Memory B cell (primary cell): ENCODE data around the gene PUM1.

Experiments
- ATAC-seq: fragments of 150-1000 bp; cut with Tn5 transposase; 2 replicates; pipeline ENCODE4 v1.10.0; 2021; ENCODE audit warnings: low read depth, mild to moderate bottlenecking, moderate library complexity
- DNase-seq, 2 donors: peaks; one replicate each; pipeline ENCODE4 v3.0.0; 2022; ENCODE audit warnings: low spot score in 2 of 2
- H3K27ac Mint-ChIP-seq: one replicate; pipeline ENCODE4 v1.8.0; 2022; ENCODE audit warnings: mild to moderate bottlenecking, moderate library complexity, mixed read lengths
- H3K27me3 Mint-ChIP-seq: one replicate; pipeline ENCODE4 v1.8.0; 2022; ENCODE audit warnings: mixed read lengths
- H3K36me3 Mint-ChIP-seq: one replicate; pipeline ENCODE4 v1.8.0; 2022; ENCODE audit warnings: mild to moderate bottlenecking, mixed read lengths
- H3K4me1 Mint-ChIP-seq: one replicate; pipeline ENCODE4 v1.8.0; 2022; ENCODE audit warnings: mixed read lengths
- H3K4me3 Mint-ChIP-seq: one replicate; pipeline ENCODE4 v1.8.0; 2022; ENCODE audit warnings: mild to moderate bottlenecking, moderate library complexity, mixed read lengths
- H3K9me3 Mint-ChIP-seq: one replicate; pipeline ENCODE4 v1.8.0; 2022; ENCODE audit warnings: mixed read lengths

PUM1 gene

GRCh38 chr1:31027693-31028526, 37.6 kb downstream of the PUM1 start:
- H3K4me1 Mint-ChIP-seq: peaks cover 39% of the 10 kb centered on the region
- H3K9me3 Mint-ChIP-seq: no peaks in the 10 kb centered on the region
- peaks cover 12% of the 10 kb centered on the region for H3K36me3 Mint-ChIP-seq
- peak; percentile 95 for ATAC-seq
- peak overlapping the region; percentile 5 for H3K27ac Mint-ChIP-seq
- H3K4me3 Mint-ChIP-seq: peak overlapping the region; percentile 31
- DNase-seq: peak in 1 of 2 donors; percentile 16
- no peaks in the 10 kb centered on the region for H3K27me3 Mint-ChIP-seq

GRCh38 chr1:31022259-31022658, 43.3 kb downstream of the PUM1 start:
- Mint-ChIP-seq H3K4me1 (peaks cover 31% of the 10 kb centered on the region), H3K27ac (peak overlapping the region; percentile 31), H3K27me3 (no peaks in the 10 kb centered on the region)

GRCh38 chr1:31020007-31020790, 45.3 kb downstream of the PUM1 start:
- Mint-ChIP-seq H3K9me3 (no peaks in the 10 kb centered on the region), H3K27ac (peak overlapping the region; percentile 41), H3K27me3 (no peaks in the 10 kb centered on the region), H3K4me1 (peaks cover 29% of the 10 kb centered on the region), H3K36me3 (peaks cover 11% of the 10 kb centered on the region), H3K4me3 (no peak overlapping the region)
- ATAC-seq (no peak), DNase-seq (no peak)

More at GRCh38 chr1:31022259-31022658, 43.3 kb downstream of the PUM1 start:
- ATAC-seq (no peak), DNase-seq (no peak)
- H3K4me3 Mint-ChIP-seq: no peak overlapping the region
- no peaks in the 10 kb centered on the region for H3K9me3 Mint-ChIP-seq
- H3K36me3 Mint-ChIP-seq: peaks cover 14% of the 10 kb centered on the region

GRCh38 chr1:31019401-31019800, 46.1 kb downstream of the PUM1 start:
- peaks cover 25% of the 10 kb centered on the region for H3K4me1 Mint-ChIP-seq
- H3K9me3 Mint-ChIP-seq: no peaks in the 10 kb centered on the region
- no peak overlapping the region for H3K4me3 Mint-ChIP-seq
- H3K36me3 Mint-ChIP-seq: peaks cover 11% of the 10 kb centered on the region
- ATAC-seq (no peak), DNase-seq (no peak)
- H3K27ac Mint-ChIP-seq: peak overlapping the region; percentile 19
- H3K27me3 Mint-ChIP-seq: no peaks in the 10 kb centered on the region

- H3K4me1 Mint-ChIP-seq: peaks cover 32% of the 10 kb centered on the region
Observed at GRCh38 chr1:31016868-31017267, 48.6 kb downstream of the PUM1 start.

GRCh38 chr1:31013187-31013864, 52.2 kb downstream of the PUM1 start:
- Mint-ChIP-seq H3K9me3 (no peaks in the 10 kb centered on the region), H3K27me3 (no peaks in the 10 kb centered on the region), H3K27ac (peak overlapping the region; percentile 36), H3K36me3 (peaks cover 2% of the 10 kb centered on the region), H3K4me3 (no peak overlapping the region), H3K4me1 (peaks cover 40% of the 10 kb centered on the region)
- no peak for DNase-seq
- peak; percentile 89 for ATAC-seq

More at GRCh38 chr1:31016868-31017267, 48.6 kb downstream of the PUM1 start:
- H3K27ac Mint-ChIP-seq: peak overlapping the region; percentile 40
- H3K36me3 Mint-ChIP-seq: peaks cover 8% of the 10 kb centered on the region
- H3K9me3 Mint-ChIP-seq: no peaks in the 10 kb centered on the region
- no peak overlapping the region for H3K4me3 Mint-ChIP-seq
- DNase-seq (no peak), ATAC-seq (no peak)
- H3K27me3 Mint-ChIP-seq: no peaks in the 10 kb centered on the region

- H3K4me3 Mint-ChIP-seq: no peak overlapping the region
- H3K27me3 Mint-ChIP-seq: no peaks in the 10 kb centered on the region
- H3K36me3 Mint-ChIP-seq: peaks cover 5% of the 10 kb centered on the region
- H3K27ac Mint-ChIP-seq: peak overlapping the region; percentile 36
- no peak for DNase-seq
- no peaks in the 10 kb centered on the region for H3K9me3 Mint-ChIP-seq
- no peak for ATAC-seq
- H3K4me1 Mint-ChIP-seq: peaks cover 43% of the 10 kb centered on the region
Observed at GRCh38 chr1:31012210-31012924, 53.1 kb downstream of the PUM1 start.

GRCh38 chr1:31011719-31012118, 53.8 kb downstream of the PUM1 start:
- Mint-ChIP-seq H3K9me3 (no peaks in the 10 kb centered on the region), H3K4me3 (no peak overlapping the region), H3K4me1 (peaks cover 41% of the 10 kb centered on the region), H3K27ac (peak overlapping the region; percentile 36), H3K27me3 (no peaks in the 10 kb centered on the region), H3K36me3 (peaks cover 3% of the 10 kb centered on the region)
- ATAC-seq (no peak), DNase-seq (no peak)

GRCh38 chr1:31010086-31010989, 55.2 kb downstream of the PUM1 start:
- no peaks in the 10 kb centered on the region for H3K27me3 Mint-ChIP-seq
- DNase-seq: no peak
- no peak for ATAC-seq
- H3K27ac Mint-ChIP-seq: peak overlapping the region; percentile 1
- peaks cover 11% of the 10 kb centered on the region for H3K36me3 Mint-ChIP-seq
- no peaks in the 10 kb centered on the region for H3K9me3 Mint-ChIP-seq
- H3K4me1 Mint-ChIP-seq: peaks cover 41% of the 10 kb centered on the region
- no peak overlapping the region for H3K4me3 Mint-ChIP-seq

- ATAC-seq (no peak), DNase-seq (no peak)
- Mint-ChIP-seq H3K27me3 (no peaks in the 10 kb centered on the region), H3K36me3 (peaks cover 18% of the 10 kb centered on the region), H3K4me1 (peaks cover 43% of the 10 kb centered on the region), H3K27ac (peak overlapping the region; percentile 70), H3K9me3 (no peaks in the 10 kb centered on the region), H3K4me3 (no peak overlapping the region)
Observed at GRCh38 chr1:31007462-31007991, 58.0 kb downstream of the PUM1 start.

GRCh38 chr1:31006747-31007146, 58.8 kb downstream of the PUM1 start:
- H3K36me3 Mint-ChIP-seq: peaks cover 18% of the 10 kb centered on the region
- ATAC-seq (no peak), DNase-seq (no peak)
- no peak overlapping the region for H3K4me3 Mint-ChIP-seq
- no peaks in the 10 kb centered on the region for H3K27me3 Mint-ChIP-seq
- H3K4me1 Mint-ChIP-seq: peaks cover 39% of the 10 kb centered on the region
- no peaks in the 10 kb centered on the region for H3K9me3 Mint-ChIP-seq
- H3K27ac Mint-ChIP-seq: peak overlapping the region; percentile 60

- no peaks in the 10 kb centered on the region for H3K27me3 Mint-ChIP-seq
- no peaks in the 10 kb centered on the region for H3K9me3 Mint-ChIP-seq
- H3K4me3 Mint-ChIP-seq: no peak overlapping the region
- DNase-seq (no peak), ATAC-seq (no peak)
- H3K36me3 Mint-ChIP-seq: peaks cover 18% of the 10 kb centered on the region
- peak overlapping the region; percentile 26 for H3K27ac Mint-ChIP-seq
- H3K4me1 Mint-ChIP-seq: peaks cover 35% of the 10 kb centered on the region
Observed at GRCh38 chr1:31005617-31006166, 59.8 kb downstream of the PUM1 start.
